T-helper 1 cell treated with Interleukin-12 subunit alpha and Interleukin-12 subunit beta and Interleukin-4 antibody, amounts not matched to agents 30 μg/mL and 1 μg/mL, for 36 hours (primary cell): ENCODE results near the gene CARS2.
"Not testable (repeated sequence)": the region's sequence is repeated elsewhere in the genome, so short reads cannot be mapped to it uniquely, and the experiment has no call there.

ENCODE experiments used
- H3K27ac Mint-ChIP-seq: one replicate; pipeline ENCODE4 v1.8.0; 2021; ENCODE audit warnings: mild to moderate bottlenecking, mixed read lengths
- H3K27me3 Mint-ChIP-seq: one replicate; pipeline ENCODE4 v1.8.0; 2021; ENCODE audit warnings: low read depth, mixed read lengths
- H3K36me3 Mint-ChIP-seq: one replicate; pipeline ENCODE4 v1.8.0; 2021; ENCODE audit warnings: low read depth, mixed read lengths
- H3K4me1 Mint-ChIP-seq: one replicate; pipeline ENCODE4 v1.8.0; 2021; ENCODE audit warnings: low read depth, mixed read lengths
- H3K4me3 Mint-ChIP-seq: one replicate; pipeline ENCODE4 v1.8.0; 2021; ENCODE audit warnings: mild to moderate bottlenecking, moderate library complexity, mixed read lengths
- H3K9me3 Mint-ChIP-seq: one replicate; pipeline ENCODE4 v1.8.0; 2021; ENCODE audit warnings: mixed read lengths

CARS2 gene

DNA sequence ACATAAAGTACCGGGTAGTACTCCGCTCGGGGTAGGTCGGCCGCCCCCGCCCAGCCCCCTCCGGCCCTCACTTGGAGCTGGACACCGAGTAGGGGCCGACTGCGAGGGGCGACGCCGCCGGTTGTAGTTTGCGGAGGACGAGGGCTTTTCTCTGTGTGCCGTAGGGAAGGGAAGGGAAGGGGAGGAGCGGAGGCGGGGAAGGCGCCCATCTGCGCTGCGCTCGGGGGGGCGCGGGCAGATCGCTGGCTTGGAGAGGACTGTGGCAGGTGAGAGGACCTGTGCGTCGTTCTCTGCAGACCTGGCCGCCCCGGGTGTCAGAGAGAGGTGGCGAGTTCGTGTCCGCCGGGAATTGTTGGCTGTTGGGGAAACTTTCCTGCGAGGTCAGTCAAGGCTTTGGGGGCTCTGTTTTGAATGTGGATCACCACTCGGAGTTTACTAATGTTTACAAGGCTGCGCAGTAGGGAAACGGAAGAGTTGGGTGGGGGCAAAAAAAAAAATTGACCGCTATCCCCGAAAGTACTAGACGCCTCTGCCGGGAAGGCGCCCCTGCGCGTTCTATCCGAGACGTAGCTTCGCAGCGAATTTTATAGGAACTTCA lies 9.0 kb upstream of the CARS2 start:
- Mint-ChIP-seq H3K27me3 (no peaks in the 10 kb centered on the region), H3K36me3 (peaks cover 5% of the 10 kb centered on the region), H3K27ac (peak overlapping the region; percentile 96), H3K4me3 (peak overlapping the region; percentile 91), H3K4me1 (peaks cover 16% of the 10 kb centered on the region), H3K9me3 (no peaks in the 10 kb centered on the region)

DNA sequence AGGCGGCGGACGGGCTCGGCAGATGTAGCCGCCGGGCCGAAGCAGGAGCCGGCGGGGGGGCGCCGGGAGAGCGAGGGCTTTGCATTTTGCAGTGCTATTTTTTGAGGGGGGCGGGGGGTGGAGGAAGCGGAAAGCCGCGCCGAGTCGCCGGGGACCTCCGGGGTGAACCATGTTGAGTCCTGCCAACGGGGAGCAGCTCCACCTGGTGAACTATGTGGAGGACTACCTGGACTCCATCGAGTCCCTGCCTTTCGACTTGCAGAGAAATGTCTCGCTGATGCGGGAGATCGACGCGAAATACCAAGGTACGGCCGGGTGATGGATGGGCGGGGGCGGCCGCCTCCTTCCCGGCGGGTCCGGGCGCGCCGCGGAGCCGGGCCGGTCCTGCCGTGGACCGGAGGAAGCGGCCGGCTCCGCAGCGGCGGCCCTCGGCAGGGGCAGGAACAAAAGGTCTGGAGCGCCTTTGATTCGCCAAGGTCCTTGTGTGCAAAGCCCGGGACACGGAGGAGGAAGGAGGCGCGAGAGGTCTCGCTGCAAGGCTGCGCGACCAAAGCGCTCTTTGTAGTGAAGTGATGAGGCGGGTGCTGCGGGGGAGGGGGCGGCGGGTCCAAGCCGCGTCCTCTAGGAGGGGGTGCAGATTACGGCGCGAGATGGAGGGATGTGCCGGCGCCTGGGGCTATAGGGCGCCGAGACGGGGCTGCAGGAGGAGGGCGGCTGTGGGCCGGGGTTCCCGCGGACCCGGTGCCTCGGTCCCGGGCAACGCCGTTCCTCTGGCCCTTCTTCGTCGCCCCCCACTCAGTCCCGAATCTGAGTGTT lies 8.3 kb upstream of the CARS2 start:
- peaks cover 15% of the 10 kb centered on the region for H3K4me1 Mint-ChIP-seq
- H3K9me3 Mint-ChIP-seq = no peaks in the 10 kb centered on the region
- peak overlapping the region; percentile 91 for H3K4me3 Mint-ChIP-seq
- H3K27me3 Mint-ChIP-seq = no peaks in the 10 kb centered on the region
- no peaks in the 10 kb centered on the region for H3K36me3 Mint-ChIP-seq
- H3K27ac Mint-ChIP-seq = peak overlapping the region; percentile 96

DNA sequence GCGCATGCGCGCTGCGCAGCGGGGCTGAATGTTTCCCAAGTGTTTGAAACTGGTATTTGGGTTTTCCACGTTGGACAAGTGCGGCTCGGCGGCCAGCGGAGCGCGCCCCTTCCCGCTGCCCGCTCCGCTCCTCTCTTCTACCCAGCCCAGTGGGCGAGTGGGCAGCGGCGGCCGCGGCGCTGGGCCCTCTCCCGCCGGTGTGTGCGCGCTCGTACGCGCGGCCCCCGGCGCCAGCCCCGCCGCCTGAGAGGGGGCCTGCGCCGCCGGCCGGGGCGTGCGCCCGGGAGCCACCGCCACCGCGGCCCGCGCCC lies 7.7 kb upstream of the CARS2 start, which contains the start of gene ING1:
Gene ING1, plus strand, starts transcription at position 59 of the 311 bp plus-strand sequence. CDS start 450 bp downstream, outside the sequence.
- Mint-ChIP-seq H3K9me3 (no peaks in the 10 kb centered on the region), H3K4me3 (peak within 1 kb of the TSS; percentile 91), H3K27ac (peak within 1 kb of the TSS; percentile 96), H3K4me1 (peaks cover 15% of the 10 kb centered on the region), H3K36me3 (no peaks in the 10 kb centered on the region), H3K27me3 (no peaks in the 10 kb centered on the region)

DNA sequence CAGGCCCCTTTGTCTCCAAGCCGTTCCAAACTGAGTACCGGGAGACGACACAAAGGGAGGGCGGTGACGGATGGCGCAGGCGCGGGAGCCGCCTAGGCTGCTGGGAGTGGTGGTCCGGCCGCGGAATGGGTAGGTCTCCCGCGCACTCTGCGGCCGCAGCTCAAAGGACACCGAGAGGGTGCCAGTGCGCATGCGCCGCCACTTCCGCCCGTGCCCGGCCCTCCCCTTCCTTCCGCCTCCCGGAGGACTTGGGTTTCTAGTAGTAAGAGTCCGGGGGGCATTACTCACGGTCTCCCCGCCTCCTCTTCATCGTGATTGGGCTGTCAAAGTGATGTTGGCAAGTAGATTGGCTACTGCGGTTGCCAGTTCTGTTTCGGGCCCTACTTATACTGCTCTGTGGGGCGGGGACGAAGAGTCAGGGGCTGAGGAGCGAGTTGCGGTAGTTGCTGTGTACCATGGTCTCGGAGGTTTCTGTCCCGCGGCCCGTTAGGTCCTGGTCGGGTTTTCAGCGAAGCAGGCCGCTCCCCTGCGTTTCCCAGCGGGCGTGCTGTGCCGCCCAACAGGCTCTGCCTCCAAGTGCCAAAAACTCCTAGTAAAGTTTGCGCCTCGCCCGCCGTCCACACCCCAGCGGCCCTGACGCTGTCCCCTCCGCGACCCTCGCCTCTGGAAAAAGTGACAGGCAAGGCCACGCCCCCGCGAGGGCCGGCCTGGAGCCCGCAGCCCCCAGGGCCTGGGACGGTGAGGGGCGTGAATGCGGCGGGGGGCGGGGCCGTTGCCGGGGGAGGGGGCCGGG lies 7.1 kb upstream of the CARS2 start:
- Mint-ChIP-seq H3K4me1 (peaks cover 15% of the 10 kb centered on the region), H3K36me3 (no peaks in the 10 kb centered on the region), H3K27me3 (no peaks in the 10 kb centered on the region), H3K27ac (peak overlapping the region; percentile 92), H3K9me3 (no peaks in the 10 kb centered on the region), H3K4me3 (peak overlapping the region; percentile 86)

DNA sequence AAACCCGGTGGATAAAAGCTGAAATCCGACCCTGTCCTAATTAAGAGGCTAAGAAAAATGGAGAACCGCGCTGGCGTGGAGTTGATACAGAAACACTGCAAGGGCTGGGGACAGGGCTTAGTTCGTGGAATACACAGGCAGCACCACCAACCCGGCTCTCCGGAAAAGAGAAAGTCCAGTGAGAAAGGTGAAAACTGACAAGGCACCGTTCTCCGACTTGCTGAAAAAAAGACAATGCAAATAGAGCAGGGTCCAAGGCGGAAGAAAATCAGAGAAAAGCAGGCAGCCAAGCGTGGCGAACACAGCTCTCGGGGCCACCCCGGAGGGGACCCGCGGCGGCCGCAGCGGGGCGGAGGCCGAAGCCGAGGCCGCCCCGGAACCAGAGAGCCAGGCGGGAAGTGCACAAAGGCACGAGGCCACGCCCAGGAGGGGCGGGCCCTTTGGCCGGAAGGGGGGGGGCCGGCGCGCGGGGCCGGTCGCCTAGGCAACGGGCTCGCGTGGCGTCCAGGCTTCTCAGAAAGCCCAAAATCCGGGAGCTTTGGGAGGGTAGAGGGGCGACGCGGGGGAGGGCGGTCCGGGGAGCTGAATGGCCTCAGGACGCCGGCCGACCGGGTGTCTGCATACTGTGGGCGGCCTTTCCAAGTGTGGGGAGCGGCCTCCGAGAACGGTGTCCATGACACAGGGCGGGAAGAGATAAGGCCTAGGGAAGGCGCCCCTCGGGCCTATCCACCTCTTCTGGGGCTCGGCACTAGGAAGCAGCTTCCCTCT lies 6.3 kb upstream of the CARS2 start:
- Mint-ChIP-seq H3K36me3 (no peaks in the 10 kb centered on the region), H3K9me3 (no peaks in the 10 kb centered on the region), H3K4me1 (peaks cover 8% of the 10 kb centered on the region), H3K4me3 (peak overlapping the region; percentile 90), H3K27me3 (no peaks in the 10 kb centered on the region), H3K27ac (peak overlapping the region; percentile 93)

DNA sequence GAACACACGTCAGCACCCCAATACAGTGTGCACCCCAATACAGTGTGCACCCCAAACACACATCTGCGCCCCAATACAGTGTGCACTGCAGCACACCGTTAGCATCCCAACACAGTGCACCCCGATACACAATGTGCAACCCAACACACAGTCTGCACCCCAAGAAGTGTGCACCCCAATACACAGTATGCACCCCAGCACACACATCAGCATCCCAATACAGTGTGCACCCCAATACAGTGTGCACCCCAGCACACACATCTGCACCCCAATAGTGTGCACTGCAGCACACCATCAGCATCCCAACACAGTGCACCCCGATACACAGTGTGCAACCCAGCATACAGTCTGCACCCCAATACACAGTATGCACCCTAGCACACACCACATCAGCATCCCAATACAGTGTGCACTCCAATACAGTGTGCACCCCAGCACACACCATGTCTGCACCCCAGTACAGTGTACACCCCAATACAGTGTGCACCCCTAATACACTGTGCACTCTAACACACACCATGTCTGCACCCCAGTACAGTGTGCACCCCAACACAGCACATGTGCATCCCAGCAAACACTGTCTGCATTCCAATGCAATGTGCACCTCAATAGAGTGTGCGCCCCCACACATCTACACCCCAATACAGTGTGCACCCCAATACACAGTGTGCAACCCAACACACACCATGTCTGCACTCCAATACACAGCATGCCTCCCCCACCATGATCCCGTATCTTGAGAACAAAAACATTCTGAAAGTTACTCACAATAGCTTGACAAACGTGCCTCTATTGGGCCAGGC lies 855 bp upstream of the CARS2 start:
- Mint-ChIP-seq H3K27me3 (no peaks in the 10 kb centered on the region), H3K9me3 (no peaks in the 10 kb centered on the region), H3K4me1 (peaks cover 29% of the 10 kb centered on the region), H3K27ac (peak overlapping the region; percentile 49), H3K36me3 (peaks cover 12% of the 10 kb centered on the region), H3K4me3 (peak overlapping the region; percentile 76)

DNA sequence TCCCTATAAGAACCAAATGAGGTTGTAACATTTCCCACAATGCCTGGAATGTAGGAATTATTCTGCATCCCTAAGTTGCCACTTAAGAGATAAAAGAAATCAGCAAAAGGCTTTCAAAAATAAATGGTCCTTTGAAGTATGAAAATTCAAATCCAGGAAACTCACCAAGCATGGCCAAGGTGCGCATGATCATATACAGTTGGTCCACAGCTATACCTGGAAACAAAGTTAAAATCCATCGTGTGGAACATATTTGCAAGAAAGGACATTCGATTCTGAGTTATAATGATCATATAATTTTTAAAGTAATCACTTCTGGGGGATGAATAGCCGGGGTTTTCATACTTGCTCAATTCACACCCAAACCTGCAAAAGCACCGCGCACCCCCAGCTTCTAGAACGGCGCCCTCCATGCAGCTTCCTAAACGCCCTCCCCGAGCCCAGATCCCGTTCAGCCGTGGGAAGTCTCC lies 525 bp downstream of the CARS2 start:
- no peaks in the 10 kb centered on the region for H3K9me3 Mint-ChIP-seq
- peaks cover 19% of the 10 kb centered on the region for H3K36me3 Mint-ChIP-seq
- H3K27me3 Mint-ChIP-seq = no peaks in the 10 kb centered on the region
- H3K4me3 Mint-ChIP-seq = peak overlapping the region; percentile 89
- H3K4me1 Mint-ChIP-seq = peaks cover 26% of the 10 kb centered on the region
- H3K27ac Mint-ChIP-seq = peak overlapping the region; percentile 84

DNA sequence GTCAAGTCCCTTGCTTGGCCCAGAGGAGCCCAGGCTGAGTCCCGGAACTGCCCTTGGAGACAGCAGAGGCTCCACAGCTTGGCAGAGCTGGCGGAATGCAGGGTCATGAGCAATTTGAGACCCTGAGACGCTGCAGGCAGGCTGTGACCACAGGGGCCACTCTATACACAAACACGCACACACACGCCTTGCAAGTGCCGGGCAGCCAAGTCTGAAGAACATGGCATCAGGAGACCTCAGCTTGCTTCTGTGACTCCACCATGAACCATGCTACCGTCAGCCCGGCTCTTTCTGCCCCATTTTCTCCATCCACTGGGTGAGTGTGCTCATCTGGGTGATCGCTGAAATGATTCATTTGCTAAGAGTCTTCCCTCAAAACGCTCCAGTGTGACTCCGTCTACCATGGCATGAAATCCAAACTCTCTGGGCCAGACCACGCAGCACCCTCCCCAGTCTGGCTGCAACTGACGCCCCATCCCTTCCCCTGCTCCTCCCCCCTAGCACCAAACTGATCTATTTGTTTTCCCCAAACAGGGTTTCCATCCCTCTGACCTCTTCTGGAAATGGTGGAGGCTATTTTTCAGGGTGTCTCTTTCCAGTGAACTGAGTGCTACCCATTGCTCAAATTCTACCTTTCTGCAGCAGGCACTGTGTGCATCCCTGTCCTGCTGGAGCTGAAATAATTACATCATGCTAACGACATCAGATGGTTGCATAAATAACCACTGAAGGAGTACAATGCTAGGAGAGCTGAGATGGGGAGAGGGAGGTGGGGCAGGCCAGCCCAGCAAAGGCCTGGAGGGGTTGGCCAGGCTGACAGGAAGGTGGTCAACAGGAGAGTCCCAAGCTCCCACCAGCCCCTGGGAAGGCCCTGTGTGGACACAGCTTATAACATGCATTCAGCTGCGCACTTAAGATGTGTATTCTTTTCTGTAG lies 3.1 kb downstream of the CARS2 start:
- H3K4me1 Mint-ChIP-seq = peaks cover 30% of the 10 kb centered on the region
- H3K4me3 Mint-ChIP-seq = no peak overlapping the region

DNA sequence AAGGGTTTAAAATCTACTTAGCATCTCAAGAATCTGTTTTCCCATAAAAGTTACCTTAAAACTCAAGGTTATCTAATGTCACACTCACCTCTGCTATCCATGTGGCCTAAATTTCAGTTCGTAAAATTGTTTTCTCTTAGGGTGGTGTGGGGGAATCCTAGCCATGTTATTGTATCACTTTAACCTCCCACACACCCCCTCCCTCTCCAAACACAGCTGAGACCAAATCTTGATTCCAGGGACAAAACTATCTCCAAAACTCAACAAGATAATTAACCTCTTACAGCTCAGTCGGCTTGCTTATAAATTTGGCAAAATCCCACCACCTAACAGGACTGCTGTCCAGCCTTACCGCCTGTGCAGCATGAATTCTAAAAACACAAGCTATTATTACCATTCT lies 3.8 kb downstream of the CARS2 start:
- H3K36me3 Mint-ChIP-seq = peaks cover 48% of the 10 kb centered on the region
- H3K27me3 Mint-ChIP-seq = no peaks in the 10 kb centered on the region
- H3K4me1 Mint-ChIP-seq = peaks cover 32% of the 10 kb centered on the region
- peak overlapping the region; percentile 24 for H3K27ac Mint-ChIP-seq
- H3K9me3 Mint-ChIP-seq = no peaks in the 10 kb centered on the region
- no peak overlapping the region for H3K4me3 Mint-ChIP-seq

More for the DNA sequence above, 3.1 kb downstream of the CARS2 start:
- Mint-ChIP-seq H3K9me3 (no peaks in the 10 kb centered on the region), H3K27ac (no peak overlapping the region), H3K27me3 (no peaks in the 10 kb centered on the region), H3K36me3 (peaks cover 41% of the 10 kb centered on the region)

DNA sequence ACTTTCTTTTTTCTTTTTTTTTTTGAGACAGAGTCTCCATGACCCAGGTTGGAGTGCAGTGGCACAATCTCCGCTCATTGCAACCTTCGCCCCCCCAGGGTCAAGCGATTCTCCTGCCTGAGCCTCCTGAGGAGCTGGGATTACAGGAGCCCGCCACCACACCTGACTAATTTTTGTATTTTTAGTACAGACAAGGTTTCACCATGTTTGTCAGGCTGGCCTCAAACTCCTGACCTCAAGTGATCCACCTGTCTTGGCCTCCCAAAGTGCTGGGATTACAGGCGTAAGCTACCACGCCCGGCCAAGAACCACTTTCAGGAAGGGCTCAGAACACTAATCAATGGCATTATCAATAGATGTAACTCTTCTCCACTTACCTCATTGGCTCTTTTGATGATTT lies 4.9 kb downstream of the CARS2 start:
- not testable (repeated sequence) for H3K9me3 Mint-ChIP-seq, H3K27me3 Mint-ChIP-seq, H3K4me3 Mint-ChIP-seq
- H3K4me1 Mint-ChIP-seq = peaks cover 28% of the 10 kb centered on the region
- H3K27ac Mint-ChIP-seq = peak overlapping the region; percentile 13
- peaks cover 53% of the 10 kb centered on the region for H3K36me3 Mint-ChIP-seq

DNA sequence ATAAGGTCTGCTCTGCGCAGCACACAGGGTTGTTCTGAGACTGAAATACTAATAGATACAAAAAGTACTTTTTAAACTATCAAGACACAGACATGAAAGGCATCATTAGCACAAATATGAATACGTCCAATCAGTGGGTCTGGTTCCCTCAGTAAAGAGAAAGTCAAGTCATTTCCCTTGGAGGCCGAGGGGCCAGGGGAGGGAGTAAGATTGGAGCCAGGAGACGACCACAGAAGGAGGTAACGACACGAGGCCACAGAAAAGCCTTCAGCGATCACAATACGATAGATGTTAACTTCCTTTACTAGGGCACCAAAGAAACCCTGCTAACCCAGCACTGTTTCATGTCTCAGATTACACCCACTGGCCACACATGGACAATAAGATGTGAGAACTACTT lies 5.3 kb downstream of the CARS2 start:
- H3K9me3 Mint-ChIP-seq = no peaks in the 10 kb centered on the region
- H3K27me3 Mint-ChIP-seq = no peaks in the 10 kb centered on the region
- H3K4me1 Mint-ChIP-seq = peaks cover 28% of the 10 kb centered on the region
- no peak overlapping the region for H3K27ac Mint-ChIP-seq
- H3K4me3 Mint-ChIP-seq = no peak overlapping the region
- H3K36me3 Mint-ChIP-seq = peaks cover 53% of the 10 kb centered on the region

DNA sequence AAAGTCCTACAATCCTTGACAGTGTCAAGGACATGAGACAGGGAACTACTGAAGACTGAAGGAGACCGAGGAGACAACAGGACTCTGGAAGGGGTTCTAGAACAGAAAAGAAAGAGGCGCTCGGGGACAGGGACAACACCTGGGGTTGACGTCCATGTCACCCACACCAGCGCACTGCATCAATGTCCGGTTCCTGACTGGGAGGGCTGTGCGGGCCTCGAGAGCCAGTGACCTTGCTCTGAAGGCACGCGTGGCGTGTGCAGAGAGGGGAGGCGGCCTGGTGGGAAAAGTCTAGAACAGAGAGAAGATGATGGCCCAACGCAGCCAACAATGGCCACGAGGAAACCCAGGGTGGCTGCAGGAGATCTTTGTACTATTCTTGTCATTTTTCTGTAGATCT lies 5.7 kb downstream of the CARS2 start:
- Mint-ChIP-seq H3K9me3 (no peaks in the 10 kb centered on the region), H3K4me3 (no peak overlapping the region), H3K4me1 (peaks cover 26% of the 10 kb centered on the region), H3K36me3 (peaks cover 53% of the 10 kb centered on the region), H3K27ac (no peak overlapping the region), H3K27me3 (no peaks in the 10 kb centered on the region)
